NOMO-1 treated with dmso at 0.1 percent for 144 hours (cell line): ENCODE results near the gene CYB5D1.
"Not testable (repeated sequence)": the region's sequence is repeated elsewhere in the genome, so short reads cannot be mapped to it uniquely, and the experiment has no call there.

Experiments used
- DNase-seq: peaks from one replicate; lab custom pipeline; 2025; ENCODE audit not compliant: unreplicated experiment; lab: John Stamatoyannopoulos, UW

CYB5D1 gene, protein sequence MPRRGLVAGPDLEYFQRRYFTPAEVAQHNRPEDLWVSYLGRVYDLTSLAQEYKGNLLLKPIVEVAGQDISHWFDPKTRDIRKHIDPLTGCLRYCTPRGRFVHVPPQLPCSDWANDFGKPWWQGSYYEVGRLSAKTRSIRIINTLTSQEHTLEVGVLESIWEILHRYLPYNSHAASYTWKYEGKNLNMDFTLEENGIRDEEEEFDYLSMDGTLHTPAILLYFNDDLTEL

DNA sequence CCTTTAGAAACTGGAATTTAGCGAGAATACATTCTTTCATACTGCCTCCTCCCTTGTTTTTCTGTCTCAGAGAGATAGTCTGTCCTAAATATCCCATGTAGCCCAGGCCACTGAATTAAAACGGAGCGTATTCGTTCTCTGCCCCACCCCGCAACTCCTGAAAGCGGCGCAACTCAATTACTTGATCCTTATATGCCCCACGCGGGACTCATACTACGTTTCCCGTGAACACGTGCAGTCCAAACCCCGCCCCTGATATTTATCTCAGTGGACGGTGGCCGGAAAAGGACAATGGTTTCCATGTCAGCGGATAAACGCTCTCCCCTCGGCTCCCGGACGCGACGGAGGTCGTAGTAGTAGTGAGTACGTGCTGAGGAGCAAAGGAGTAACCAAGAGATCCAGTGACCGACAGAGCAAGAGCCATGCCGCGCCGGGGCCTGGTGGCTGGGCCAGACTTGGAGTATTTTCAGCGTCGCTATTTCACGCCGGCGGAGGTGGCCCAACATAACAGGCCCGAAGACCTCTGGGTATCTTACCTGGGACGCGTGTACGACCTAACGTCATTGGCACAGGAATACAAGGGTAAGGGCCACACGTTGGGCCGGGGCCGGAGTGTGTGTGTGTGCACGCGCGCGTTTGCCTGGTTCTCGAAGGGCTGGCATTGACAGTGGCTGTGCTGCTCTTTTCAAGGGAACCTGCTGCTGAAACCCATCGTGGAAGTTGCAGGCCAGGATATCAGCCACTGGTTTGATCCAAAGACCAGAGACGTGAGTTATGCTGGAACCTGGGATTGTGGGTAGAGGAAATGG is at the start of gene CYB5D1:
CYB5D1 (plus strand) TSS at position 291 of the 809 bp plus-strand sequence; CDS start at position 423, 132 bp downstream.
- DNase-seq, result peak; percentile 86

DNA sequence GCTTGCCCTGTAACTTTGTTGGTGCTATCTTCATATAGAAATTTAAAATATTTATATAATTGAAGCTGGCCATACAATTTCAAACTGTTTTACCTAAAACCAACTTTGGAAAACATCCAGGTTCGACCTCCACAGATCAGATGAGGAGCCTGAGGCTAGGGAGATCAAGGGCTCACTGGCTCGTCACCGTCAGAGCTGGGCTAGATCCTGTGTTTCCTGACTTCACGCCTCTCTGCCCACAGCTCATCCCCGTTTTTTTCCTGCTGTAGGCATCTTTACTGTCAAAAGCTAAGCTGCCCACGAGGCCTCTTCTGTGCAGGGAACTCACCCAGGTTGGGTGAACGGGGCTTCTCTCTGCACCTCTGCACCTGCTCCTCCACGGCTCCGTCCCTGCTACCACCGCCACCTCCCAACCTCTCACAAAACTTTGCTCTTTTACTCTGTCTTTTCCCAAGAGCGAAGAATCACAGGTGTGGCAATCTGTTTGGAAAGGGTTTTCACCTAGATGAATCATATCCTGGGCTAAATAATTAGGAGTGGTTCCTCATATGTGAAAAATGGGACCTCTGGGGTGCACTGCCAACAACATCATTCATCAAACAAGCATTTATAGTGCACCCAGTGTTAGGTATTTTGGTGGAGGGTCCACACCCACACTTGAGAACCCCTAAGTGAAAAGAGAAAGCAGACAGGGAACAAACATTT is 48.6 kb upstream of the CYB5D1 start:
- DNase-seq, result no peak

DNA sequence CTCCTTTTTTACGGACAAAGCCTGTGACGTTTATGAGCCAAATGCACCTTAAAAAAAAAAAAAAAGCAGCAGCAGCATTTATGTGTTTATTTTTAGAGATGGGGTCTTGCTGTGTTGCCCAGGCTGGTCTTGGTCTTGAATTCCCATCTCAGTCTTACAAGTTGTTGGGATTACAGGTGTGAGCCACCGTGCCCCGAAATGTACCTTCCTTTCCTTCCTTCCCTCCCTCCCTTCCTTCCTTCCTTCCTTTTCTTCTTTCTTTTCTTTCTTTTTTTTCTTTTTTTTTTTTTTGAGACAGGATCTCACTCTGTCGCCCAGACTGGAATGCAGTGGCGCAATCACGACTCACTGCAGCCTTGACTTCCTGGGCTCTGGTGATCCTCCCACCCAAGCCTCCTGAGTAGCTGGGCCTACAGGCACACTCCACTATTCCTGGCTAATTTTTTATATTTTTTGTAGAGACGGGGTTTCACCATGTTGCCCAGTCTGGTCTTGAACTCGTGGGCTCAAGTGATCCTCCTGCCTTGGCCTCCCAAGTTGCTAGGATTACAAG is 47.9 kb upstream of the CYB5D1 start:
- not testable (repeated sequence) for DNase-seq

DNA sequence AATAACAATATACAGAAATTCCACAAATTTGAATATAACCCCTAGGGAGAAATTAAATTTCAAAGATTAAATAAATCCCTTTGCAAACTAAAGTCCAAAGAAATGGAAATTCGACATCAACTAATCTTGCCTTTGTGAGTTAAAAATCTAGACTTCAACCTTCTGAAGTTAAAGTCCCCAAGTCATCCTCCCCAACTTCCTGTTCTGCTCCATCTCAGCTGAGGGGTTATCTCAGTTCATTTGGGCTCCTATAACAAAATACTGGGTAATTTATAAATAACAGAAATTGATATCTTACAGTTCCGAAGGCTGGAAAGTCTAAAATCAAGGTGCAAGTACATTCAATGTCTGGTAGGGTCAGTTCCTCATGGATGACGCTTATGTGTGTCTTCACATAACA is 46.6 kb upstream of the CYB5D1 start:
- DNase-seq, result no peak

DNA sequence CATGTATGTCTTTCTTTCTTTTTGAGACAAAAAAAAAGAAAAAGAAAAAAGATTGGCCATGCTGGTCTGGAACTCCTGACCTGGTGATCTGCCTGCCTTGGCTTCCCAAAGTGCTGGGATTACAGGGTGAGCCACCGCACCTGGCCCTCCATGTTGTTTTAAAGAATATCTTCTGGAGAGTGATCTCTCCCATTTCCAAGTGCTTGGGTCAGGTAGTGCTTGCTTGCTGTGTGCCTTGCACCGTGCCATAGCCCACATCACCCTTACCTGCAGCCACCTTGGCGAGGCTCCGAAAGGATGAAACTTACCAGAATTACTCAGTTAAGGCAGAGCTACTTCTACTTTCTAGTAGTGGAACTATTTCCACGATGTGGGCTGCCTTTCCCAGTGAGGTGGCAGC is 42.8 kb upstream of the CYB5D1 start:
- no peak for DNase-seq

DNA sequence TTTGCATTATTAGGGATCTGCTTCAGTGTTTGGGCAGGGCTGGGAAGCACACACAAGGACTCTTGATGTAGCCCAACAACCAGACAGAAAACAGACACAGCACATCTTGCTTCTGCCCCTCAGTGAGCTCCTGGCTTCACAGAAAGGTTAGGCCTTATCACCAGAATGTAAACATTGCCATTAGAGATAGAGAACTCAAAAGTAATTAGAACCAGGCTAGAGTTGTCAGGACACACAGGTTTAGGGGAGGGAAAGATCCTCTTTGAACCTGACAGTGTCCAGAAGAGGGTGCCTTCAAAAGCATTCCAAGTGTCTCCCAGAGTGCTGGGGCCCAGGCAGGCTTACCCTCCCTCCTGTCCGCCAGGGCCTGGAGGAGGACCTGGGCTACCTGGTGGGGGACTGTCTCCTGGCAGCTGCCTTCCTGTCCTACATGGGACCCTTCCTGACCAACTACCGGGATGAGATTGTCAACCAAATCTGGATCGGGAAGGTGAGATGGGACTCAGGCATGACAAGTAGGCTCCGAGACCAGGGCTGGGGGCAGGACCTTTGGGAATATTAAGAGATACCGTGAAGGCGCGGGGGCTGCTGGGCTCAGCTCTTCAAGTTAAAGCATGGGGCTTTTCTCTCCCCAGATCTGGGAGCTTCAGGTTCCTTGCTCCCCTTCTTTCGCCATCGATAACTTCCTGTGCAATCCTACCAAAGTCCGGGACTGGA is 40.7 kb upstream of the CYB5D1 start:
- no peak for DNase-seq

DNA sequence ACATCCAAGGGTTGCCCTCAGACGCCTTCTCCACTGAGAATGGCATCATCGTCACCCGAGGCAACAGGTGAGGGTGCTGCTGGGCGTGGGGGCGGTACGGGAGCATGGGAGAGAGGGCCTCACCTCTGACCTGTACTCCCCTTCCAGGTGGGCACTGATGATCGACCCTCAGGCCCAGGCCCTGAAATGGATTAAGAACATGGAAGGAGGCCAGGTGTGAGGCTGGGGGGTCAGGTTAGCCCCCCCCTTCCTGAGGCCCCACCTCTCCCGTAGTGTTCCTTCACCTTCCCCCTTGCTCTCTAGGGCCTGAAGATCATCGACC is 40.2 kb upstream of the CYB5D1 start:
- DNase-seq, result no peak

DNA sequence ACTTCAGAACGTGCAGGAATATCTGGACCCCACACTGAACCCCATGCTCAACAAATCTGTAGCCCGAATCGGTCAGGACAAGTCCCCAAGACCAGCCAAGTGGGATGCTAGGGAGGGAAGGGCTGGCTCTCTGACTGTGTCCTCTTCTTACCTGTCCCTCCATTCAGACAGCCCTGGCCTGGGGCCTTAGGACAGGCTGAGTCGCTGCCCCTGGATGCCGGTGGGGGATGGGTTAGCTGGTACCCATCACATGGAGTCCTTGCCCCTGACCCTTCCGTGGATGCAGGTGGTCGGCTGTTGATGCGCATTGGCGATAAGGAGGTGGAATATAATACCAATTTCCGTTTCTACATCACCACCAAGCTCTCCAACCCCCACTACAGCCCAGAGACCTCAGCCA is 39.8 kb upstream of the CYB5D1 start:
- DNase-seq, result no peak

DNA sequence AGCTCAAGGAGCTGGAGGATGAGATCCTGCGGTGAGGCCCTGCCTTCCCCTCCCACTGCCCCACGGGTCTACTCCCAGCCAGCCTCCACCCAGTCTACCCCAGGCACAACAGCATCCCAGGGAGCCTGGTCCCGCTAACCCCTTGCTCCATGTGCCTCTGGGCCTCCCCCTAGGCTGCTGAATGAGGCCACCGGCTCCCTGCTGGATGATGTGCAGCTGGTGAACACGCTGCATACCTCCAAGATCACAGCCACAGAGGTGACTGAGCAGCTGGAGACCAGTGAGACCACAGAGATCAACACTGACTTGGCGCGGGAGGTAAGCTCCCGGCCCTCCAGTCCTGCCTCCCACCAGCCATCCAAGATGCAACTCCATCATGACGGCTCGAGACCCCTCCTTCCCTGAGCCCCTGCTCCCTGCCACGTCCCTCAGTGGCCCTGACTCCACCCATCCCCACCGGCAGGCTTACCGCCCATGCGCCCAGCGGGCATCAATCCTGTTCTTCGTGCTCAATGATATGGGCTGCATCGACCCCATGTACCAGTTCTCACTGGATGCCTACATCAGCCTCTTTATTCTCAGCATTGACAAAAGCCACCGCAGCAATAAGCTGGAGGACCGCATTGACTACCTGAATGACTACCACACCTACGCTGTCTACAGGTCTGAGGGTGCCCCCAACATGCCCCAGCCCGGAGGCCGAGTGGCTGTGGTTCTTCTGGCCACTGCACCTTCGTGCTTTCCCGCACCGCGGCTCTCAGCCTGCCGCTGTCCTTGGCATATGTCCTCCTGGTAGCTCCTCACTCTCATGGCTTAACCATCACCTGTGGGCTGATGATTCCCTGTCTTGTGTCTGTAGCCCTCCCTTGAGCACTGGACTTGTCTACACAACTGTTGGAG is 38.8 kb upstream of the CYB5D1 start:
- no peak for DNase-seq

DNA sequence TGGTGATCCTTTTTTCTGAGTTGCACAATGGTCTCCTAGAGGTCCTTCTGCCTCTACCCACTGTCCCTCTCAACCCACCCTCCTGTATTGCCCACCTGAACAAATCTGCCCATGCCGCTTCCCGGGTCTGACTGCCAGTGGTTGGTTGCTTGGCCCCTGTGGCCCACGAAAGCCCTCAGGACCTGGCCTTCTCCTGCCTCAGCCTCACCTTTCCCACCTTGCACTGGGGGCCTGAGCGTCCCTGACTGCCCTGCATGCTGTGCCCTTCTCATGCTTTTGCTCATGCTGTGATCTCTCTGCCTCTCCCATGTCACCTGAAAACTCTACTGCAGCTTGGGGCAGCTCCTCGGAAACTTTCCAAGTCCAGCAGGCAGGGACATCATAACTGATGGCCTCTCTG is 37.6 kb upstream of the CYB5D1 start:
- no peak for DNase-seq

DNA sequence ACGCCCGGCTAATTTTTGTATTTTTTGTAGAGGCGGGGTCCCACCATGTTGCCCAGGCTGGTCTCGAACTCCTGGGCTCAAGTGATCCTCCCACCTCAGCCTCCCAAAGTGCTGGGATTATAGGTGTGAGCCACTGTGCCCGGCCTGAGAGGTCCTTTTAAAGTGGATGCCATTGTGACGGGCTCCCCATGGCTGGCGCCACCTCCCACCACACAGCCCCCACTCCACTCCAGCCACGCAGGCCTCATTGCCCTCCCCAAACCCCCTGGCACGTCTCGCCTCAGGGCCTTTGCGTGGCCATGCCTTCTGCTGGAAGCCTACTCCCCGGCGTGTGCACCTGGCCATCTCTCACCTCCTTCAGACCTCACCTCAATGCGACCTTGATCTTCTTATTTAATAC is 35.7 kb upstream of the CYB5D1 start:
- no peak for DNase-seq

DNA sequence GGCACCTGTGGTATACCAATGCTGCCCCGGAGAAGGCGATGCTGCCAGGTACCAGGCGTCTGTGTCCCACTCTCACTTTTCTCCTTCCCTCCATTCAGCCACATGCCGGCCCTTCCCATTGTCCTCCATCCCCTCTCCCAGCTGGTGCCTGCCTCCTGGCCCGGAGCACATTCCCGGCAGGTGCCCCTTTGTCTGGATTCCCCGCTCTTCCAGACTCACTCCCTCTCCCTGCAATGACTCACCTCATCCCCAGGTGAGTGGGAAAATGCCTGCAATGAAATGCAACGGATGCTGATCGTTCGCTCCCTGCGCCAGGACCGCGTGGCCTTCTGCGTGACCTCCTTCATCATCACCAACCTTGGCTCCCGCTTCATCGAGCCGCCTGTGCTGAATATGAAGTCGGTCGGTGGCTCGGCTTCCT is 34.2 kb upstream of the CYB5D1 start:
- DNase-seq, result no peak

DNA sequence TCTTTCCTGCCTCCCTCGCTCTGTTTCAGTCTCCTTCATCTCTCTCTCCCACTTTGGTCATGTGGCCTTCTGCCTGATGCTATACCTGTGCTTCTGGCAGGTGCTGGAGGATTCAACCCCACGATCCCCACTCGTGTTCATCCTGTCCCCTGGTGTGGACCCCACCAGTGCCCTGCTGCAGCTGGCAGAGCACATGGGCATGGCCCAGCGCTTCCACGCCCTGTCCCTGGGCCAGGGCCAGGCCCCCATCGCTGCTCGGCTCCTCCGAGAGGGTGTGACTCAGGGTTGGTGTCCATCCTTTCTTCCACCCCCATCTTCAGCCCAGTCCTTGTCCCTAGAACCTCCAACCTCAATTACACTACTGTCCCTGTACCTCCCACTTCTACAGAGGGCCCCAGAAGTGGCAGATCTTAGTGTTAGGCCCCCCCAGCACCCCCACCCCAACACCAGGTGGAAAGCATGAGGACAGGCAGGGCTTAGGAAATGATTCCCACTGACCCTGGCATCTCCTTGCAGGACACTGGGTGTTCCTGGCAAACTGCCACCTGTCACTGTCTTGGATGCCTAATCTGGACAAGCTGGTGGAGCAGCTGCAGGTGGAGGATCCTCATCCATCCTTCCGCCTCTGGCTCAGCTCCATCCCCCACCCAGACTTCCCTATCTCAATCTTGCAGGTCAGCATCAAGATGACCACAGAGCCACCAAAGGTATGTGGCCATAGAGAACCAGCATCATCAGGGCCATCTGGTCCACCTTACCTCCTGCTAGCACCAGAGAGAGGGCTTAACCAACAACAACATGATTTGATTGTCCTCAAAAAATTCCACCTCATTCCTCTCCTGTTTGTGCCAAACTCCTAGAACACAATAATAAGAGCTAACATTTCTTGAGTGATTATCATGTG is 33.5 kb upstream of the CYB5D1 start:
- DNase-seq, result no peak

DNA sequence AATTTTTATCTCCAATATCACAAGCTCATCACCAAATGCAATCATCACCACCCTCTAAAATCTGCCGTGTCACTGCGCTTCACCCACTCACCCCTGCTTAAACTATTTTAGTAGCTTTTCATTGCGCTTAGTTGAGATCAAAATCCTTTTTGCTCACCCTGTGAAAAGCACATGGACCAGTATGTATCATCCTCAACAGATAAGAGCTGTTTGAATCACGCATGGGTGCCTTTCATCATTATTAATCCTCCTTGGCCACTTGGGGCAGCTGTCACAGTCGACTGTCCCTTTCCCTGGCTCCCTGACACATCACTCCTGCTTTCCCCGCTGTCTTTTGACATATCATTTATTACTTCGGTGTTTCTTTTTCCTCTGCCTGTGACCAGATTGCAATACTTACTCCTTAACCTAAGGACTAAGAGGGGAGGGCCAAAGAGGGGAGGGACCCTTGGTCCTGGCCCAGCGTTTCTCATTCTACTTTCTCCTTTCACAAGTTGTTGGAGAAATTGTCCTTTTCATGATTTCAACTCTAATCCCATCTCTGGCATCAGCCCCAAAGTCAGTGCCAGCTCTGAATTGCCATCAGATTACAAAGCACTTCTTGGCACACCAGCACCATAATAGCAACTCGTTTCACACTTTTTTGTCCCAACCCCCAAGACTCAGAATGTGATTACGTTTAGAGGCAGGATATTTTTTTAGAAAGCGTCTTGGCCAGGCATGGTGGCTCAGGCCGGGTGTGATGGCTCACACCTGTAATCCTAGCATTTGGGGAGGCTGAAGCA is 32.4 kb upstream of the CYB5D1 start:
- DNase-seq, result no peak

DNA sequence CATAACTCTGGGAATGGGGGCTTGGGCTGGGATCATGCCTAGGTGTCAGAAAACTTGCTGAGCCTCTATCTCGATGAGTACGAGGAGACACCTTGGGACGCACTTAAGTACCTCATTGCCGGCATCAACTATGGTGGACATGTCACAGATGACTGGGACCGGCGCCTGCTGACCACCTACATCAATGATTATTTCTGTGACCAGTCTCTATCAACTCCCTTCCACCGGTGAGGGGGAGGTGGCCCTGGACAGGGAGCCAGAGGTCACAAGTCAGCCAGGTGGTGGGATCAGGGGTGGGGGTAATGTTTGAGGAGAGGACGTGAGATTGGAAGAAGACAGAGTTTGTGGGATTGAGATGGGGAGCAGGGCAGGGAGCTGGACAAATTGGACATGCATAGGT is 27.2 kb upstream of the CYB5D1 start:
- no peak for DNase-seq

DNA sequence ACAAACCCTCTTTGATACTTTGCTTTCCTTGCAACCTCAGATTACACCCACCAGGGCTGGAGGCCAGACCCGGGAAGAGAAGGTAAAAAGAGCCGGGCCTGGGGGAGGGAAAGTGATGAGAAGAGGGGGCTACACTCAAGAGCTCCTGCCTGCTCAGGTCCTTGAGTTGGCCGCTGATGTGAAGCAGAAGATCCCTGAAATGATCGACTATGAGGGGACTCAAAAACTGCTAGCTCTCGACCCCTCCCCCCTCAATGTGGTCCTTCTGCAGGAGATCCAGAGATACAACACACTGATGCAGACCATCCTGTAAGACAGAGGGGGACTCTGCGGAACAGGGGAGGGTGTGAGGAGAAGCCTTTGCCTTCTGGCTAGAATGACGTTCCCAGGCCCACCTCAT is 26.6 kb upstream of the CYB5D1 start:
- no peak for DNase-seq

DNA sequence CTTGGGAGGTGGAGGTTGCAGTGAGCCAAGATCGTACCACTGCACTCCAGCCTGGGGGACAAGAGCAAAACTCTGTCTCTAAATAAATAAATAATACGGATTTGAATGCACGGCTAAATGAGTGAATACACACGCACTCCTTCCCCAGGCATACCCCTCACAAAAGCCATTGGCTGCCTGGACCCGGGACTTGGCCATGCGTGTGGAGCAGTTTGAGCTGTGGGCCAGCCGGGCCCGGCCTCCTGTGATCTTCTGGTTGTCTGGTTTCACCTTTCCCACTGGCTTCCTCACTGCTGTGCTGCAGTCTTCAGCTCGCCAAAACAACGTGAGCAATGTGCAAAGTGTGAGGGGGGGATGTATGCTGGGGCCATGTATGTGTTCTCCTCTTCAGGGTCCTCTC is 25.4 kb upstream of the CYB5D1 start:
- no peak for DNase-seq

DNA sequence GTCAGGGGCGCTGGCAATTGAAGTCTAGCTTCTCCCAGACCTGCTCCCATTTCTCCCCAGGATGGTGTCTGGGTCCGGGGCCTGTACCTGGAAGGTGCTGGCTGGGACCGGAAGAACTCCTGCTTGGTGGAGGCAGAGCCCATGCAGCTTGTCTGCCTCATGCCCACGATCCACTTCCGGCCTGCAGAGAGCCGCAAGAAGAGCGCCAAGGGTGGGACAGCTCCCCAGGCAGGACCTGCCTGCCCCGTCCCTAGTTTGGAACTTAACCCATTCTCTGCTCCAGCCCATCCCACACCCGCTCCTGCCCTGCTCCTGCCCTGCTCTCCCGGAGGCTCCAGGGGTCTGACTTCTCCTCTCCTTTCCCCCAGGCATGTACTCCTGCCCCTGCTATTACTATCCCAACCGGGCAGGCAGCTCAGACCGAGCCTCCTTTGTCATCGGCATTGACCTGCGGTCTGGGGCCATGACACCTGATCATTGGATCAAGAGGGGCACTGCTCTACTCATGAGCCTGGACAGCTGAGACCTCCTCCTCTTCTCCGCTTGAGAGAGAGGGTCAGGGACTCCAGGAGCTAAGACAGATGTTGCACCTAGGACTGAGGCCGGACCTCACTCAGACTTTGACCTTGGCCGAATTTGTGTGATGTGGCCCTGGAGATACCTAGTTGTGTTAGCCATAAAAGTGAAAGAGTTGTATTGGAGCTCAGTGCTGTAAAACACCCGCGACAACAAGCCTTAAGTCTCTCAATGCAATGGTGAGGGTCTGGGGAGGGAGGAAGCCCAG is 24.6 kb upstream of the CYB5D1 start:
- no peak for DNase-seq
